Brain microvascular endothelial cell (primary cell): ENCODE results near the gene MSI2.

Experiments used
- DNase-seq: peaks from one replicate; pipeline ENCODE4 v3.0.0-alpha.2; 2020
- H3K27ac ChIP-seq: fragments of 250-450 bp; sonication (Bioruptor Pico); 2 replicates; pipeline ENCODE4 v1.5.1; 2020; ENCODE audit warnings: mild to moderate bottlenecking, moderate library complexity
- H3K27me3 ChIP-seq: fragments of 250-450 bp; sonication (Bioruptor Pico); replicated peaks from 2 replicates; pipeline ENCODE4 v1.5.1; 2020; ENCODE audit warnings: mild to moderate bottlenecking
- H3K36me3 ChIP-seq: fragments of 250-450 bp; sonication (Bioruptor Pico); replicated peaks from 2 replicates; pipeline ENCODE4 v1.5.1; 2020; ENCODE audit warnings: mild to moderate bottlenecking
- H3K4me3 ChIP-seq: 2 replicates; pipeline ENCODE4 v1.5.1; 2011; ENCODE audit warnings: low read depth, mild to moderate bottlenecking, control low read depth, low read length, moderate library complexity
- CTCF ChIP-seq: IDR thresholded peaks from 2 replicates; pipeline ENCODE4 v1.5.1; 2011; ENCODE audit warnings: low read depth, mild to moderate bottlenecking, moderate library complexity, low read length, control low read depth, inconsistent platforms; ENCODE audit errors: missing control alignments
- in situ Hi-C: cut with HindIII; loops from 2 replicates; pipeline ENCODE4 v1.10.0; 2017; ENCODE audit warnings: low sequenced_read_pairs, low pct_ligation_motif_present

The MSI2 gene

GRCh38 chr17:57388131-57388725, 131.9 kb downstream of the MSI2 start:
- H3K27me3 ChIP-seq, result no peaks in the 10 kb centered on the region
- no peak for DNase-seq
- H3K36me3 ChIP-seq, result no peaks in the 10 kb centered on the region
- H3K4me3 ChIP-seq, result no peak overlapping the region
- no peak for TF ChIP-seq CTCF
- in situ Hi-C loops, result no loop called here
- no peak overlapping the region for H3K27ac ChIP-seq

GRCh38 chr17:57389473-57389872, 133.2 kb downstream of the MSI2 start:
- in situ Hi-C loops, result no loop called here
- Histone ChIP-seq H3K27me3 (no peaks in the 10 kb centered on the region), H3K36me3 (no peaks in the 10 kb centered on the region), H3K27ac (no peak overlapping the region), H3K4me3 (no peak overlapping the region)
- DNase-seq, result no peak
- TF ChIP-seq CTCF, result no peak

GRCh38 chr17:57391076-57391825, 134.9 kb downstream of the MSI2 start:
- Histone ChIP-seq H3K27me3 (no peaks in the 10 kb centered on the region), H3K27ac (no peak overlapping the region), H3K36me3 (no peaks in the 10 kb centered on the region), H3K4me3 (no peak overlapping the region)
- DNase-seq, result no peak
- TF ChIP-seq CTCF, result no peak
- in situ Hi-C loops, result no loop called here

GRCh38 chr17:57391857-57392471, 135.6 kb downstream of the MSI2 start:
- Histone ChIP-seq H3K36me3 (no peaks in the 10 kb centered on the region), H3K4me3 (no peak overlapping the region), H3K27ac (no peak overlapping the region), H3K27me3 (no peaks in the 10 kb centered on the region)
- in situ Hi-C loops, result no loop called here
- TF ChIP-seq CTCF, result no peak
- DNase-seq, result no peak

- no peaks in the 10 kb centered on the region for H3K36me3 ChIP-seq
- in situ Hi-C loops, result no loop called here
- H3K4me3 ChIP-seq, result no peak overlapping the region
- H3K27me3 ChIP-seq, result no peaks in the 10 kb centered on the region
- no peak overlapping the region for H3K27ac ChIP-seq
- no peak for TF ChIP-seq CTCF
- no peak for DNase-seq
These were observed 137.0 kb downstream of the MSI2 start for GRCh38 chr17:57393368-57393767.

- TF ChIP-seq CTCF, result no peak
- H3K4me3 ChIP-seq, result no peak overlapping the region
- H3K36me3 ChIP-seq, result no peaks in the 10 kb centered on the region
- H3K27me3 ChIP-seq, result no peaks in the 10 kb centered on the region
- no peak overlapping the region for H3K27ac ChIP-seq
- no peak for DNase-seq
- in situ Hi-C loops, result no loop called here
These were observed 138.1 kb downstream of the MSI2 start for GRCh38 chr17:57394375-57394774.
